GM15510 (cell line): ENCODE measurements around the gene NUP98.

ENCODE experiments used
- POLR2A ChIP-seq: IDR thresholded peaks from 3 replicates; pipeline ENCODE4 v1.6.1; 2011; ENCODE audit warnings: borderline replicate concordance; ENCODE audit not compliant: insufficient read length; ENCODE audit errors: extremely low read depth

The NUP98 gene

GRCh38 chr11:3816673-3817072 is 19.3 kb upstream of the NUP98 start:
- no peak for TF ChIP-seq POLR2A

- no peak for TF ChIP-seq POLR2A
These were observed 18.5 kb upstream of the NUP98 start for GRCh38 chr11:3815845-3816244.

GRCh38 chr11:3810951-3811350 is 13.6 kb upstream of the NUP98 start:
- no peak for TF ChIP-seq POLR2A

- TF ChIP-seq POLR2A = no peak
These were observed 13.1 kb upstream of the NUP98 start for GRCh38 chr11:3810446-3810845.

GRCh38 chr11:3809624-3809928 is 12.2 kb upstream of the NUP98 start:
- no peak for TF ChIP-seq POLR2A

GRCh38 chr11:3808861-3809623 is 11.7 kb upstream of the NUP98 start:
- TF ChIP-seq POLR2A = no peak

- no peak for TF ChIP-seq POLR2A
These were observed 10.8 kb upstream of the NUP98 start, which contains the start of gene PGAP2 for GRCh38 chr11:3807909-3808860. PGAP2 (plus strand) TSS chr11:3808560; CDS start chr11:3811260, 2,700 bp downstream.

GRCh38 chr11:3803726-3804495 is 6.6 kb upstream of the NUP98 start:
- TF ChIP-seq POLR2A = no peak

GRCh38 chr11:3802011-3802790 is 4.8 kb upstream of the NUP98 start:
- TF ChIP-seq POLR2A = no peak

- TF ChIP-seq POLR2A = no peak
These were observed 2.5 kb upstream of the NUP98 start for GRCh38 chr11:3799873-3800272.

GRCh38 chr11:3799143-3799542 is 1.8 kb upstream of the NUP98 start:
- TF ChIP-seq POLR2A = no peak

GRCh38 chr11:3796801-3797328 is 489 bp downstream of the NUP98 start:
- TF ChIP-seq POLR2A = no peak

- no peak for TF ChIP-seq POLR2A
These were observed 1.0 kb downstream of the NUP98 start for GRCh38 chr11:3796346-3796745.

GRCh38 chr11:3796002-3796311 is 1.4 kb downstream of the NUP98 start:
- TF ChIP-seq POLR2A = no peak
